HepG2 (cell line): ENCODE measurements around the gene CARD9. TPM values are rescaled to one million over a fixed set of nuclear protein-coding genes. Genes with fewer than 3 reads are reported as not detected.

Experiments
- ATAC-seq: fragments of 200-7000 bp; cut with Tn5 transposase; 3 replicates; pipeline ENCODE4 v1.9.1; 2020; ENCODE audit warnings: mild to moderate bottlenecking, moderate library complexity
- BruUV-seq: library from RNA; stranded (reverse); fragments of 400-500 nt; replicated peaks from 2 replicates; lab custom pipeline; 2021; lab: Mats Ljungman, UMichigan
- CTCF ChIA-PET: fragments of 300-600 bp; formaldehyde crosslinking; extraction: SDS; loops from one replicate; lab custom pipeline; 2021; ENCODE audit warnings: low total read pairs, inconsistent platforms, low intra/inter-chr PET ratio; lab: Yijun Ruan, JAX
- POLR2A ChIA-PET: fragments of 350-600 bp; sonication (Branson Sonifier 250); formaldehyde crosslinking; loops from one replicate; lab custom pipeline; 2020; ENCODE audit warnings: antibody characterized with exemption, inconsistent platforms; lab: Yijun Ruan, JAX
- DNase-seq: peaks from one replicate; pipeline ENCODE4 v3.0.0-alpha.2; 2015; ENCODE audit warnings: low spot score
- FAIRE-seq: peaks from 3 replicates; lab custom pipeline; 2011; peaks lifted over from hg19 to GRCh38; lab: Jason Lieb, UNC
- H2AFZ ChIP-seq: one replicate; pipeline ENCODE4 v1.6.1; 2011; ENCODE audit warnings: low read length, inconsistent platforms
- H3K27ac ChIP-seq: fragments of 300-600 bp; 3 replicates; pipeline ENCODE4 v1.8.0; 2011; ENCODE audit warnings: mixed run types, mild to moderate bottlenecking, mixed read lengths, low read length, inconsistent platforms; ENCODE audit not compliant: insufficient read depth; ENCODE audit errors: extremely low read length
- H3K27me3 ChIP-seq, 2 experiments: fragments of 200-600 bp in 1 of 2; 2 replicates in 1 of 2; 3 replicates in 1 of 2; pipeline versions ENCODE4 v1.6.0 to v1.8.0; 2011; ENCODE audit warnings: low read length in 2 of 2, mild to moderate bottlenecking in 2 of 2, moderate library complexity in 2 of 2, inconsistent platforms in 1 of 2; ENCODE audit not compliant: insufficient read depth in 2 of 2, control insufficient read depth in 1 of 2
- H3K36me3 ChIP-seq, 2 experiments: fragments of 200-600 bp in 1 of 2; replicated peaks in 1 of 2; 2 replicates in 1 of 2; 3 replicates in 1 of 2; pipeline versions ENCODE4 v1.5.1 to v1.8.0; 2011; ENCODE audit warnings: low read length in 2 of 2, inconsistent platforms in 1 of 2; ENCODE audit not compliant: insufficient read depth in 2 of 2, control insufficient read depth in 1 of 2
- H3K4me1 ChIP-seq: 2 replicates; pipeline ENCODE4 v1.5.1; 2012; ENCODE audit warnings: low read length, inconsistent platforms; ENCODE audit not compliant: insufficient read depth
- H3K4me2 ChIP-seq: 2 replicates; pipeline ENCODE4 v1.6.0; 2011; ENCODE audit warnings: low read depth, low read length, inconsistent platforms
- H3K4me3 ChIP-seq, 3 experiments: fragments of 200-600 bp in 1 of 3; sonication (generic), shearing (Covaris generic) in 1 of 3; replicated peaks in 1 of 3; 2 replicates each; pipeline ENCODE4 v1.5.1; 2011 to 2016; ENCODE audit warnings: low read length in 3 of 3, inconsistent platforms in 2 of 3, low read depth in 2 of 3, mild to moderate bottlenecking in 2 of 3, control low read depth in 1 of 3, mixed read lengths in 1 of 3; ENCODE audit not compliant: insufficient read depth in 1 of 3
- H3K79me2 ChIP-seq: one replicate; pipeline ENCODE4 v1.6.1; 2011; ENCODE audit warnings: low read length, inconsistent platforms; ENCODE audit not compliant: insufficient read depth
- H3K9ac ChIP-seq: 2 replicates; pipeline ENCODE4 v1.6.0; 2011; ENCODE audit warnings: mild to moderate bottlenecking, low read depth, low read length, inconsistent platforms; ENCODE audit not compliant: insufficient read depth
- H3K9me3 ChIP-seq: 2 replicates; pipeline ENCODE4 v1.5.1; 2012; ENCODE audit warnings: mild to moderate bottlenecking, low read length
- H4K20me1 ChIP-seq: 2 replicates; pipeline ENCODE4 v1.6.0; 2011; ENCODE audit warnings: inconsistent platforms, mild to moderate bottlenecking, low read length, moderate library complexity; ENCODE audit not compliant: insufficient read depth
- KDM3A ChIP-seq: IDR thresholded peaks from 2 replicates; pipeline ENCODE4 v1.6.1; 2018; ENCODE audit warnings: low read depth, missing compliant biosample characterization
- MTA1 ChIP-seq: sonication (generic); formaldehyde crosslinking; IDR thresholded peaks from 2 replicates; pipeline ENCODE4 v1.4.0; 2020; ENCODE audit warnings: missing genetic modification reagents, mild to moderate bottlenecking, borderline replicate concordance
- MXD1 ChIP-seq: sonication (generic); formaldehyde crosslinking; IDR thresholded peaks from 2 replicates; pipeline ENCODE4 v1.4.0; 2020; ENCODE audit warnings: mild to moderate bottlenecking, missing genetic modification reagents
- MXD3 ChIP-seq: IDR thresholded peaks from 2 replicates; pipeline ENCODE4 v1.6.1; 2016; ENCODE audit warnings: mild to moderate bottlenecking, missing biosample characterization, missing genetic modification reagents
- SNRNP70 ChIP-seq: fragments of 200-400 bp; formaldehyde crosslinking; IDR thresholded peaks from 2 replicates; pipeline ENCODE4 v1.6.1; 2017; ENCODE audit warnings: mild to moderate bottlenecking, low read depth, low read length, moderate library complexity
- STAT5B ChIP-seq: sonication (generic); formaldehyde crosslinking; IDR thresholded peaks from 2 replicates; pipeline ENCODE4 v1.4.0; 2020; ENCODE audit warnings: missing genetic modification reagents
- TEAD3 ChIP-seq: optimal IDR thresholded peaks from 2 replicates; pipeline ENCODE3; 2016; ENCODE audit warnings: borderline replicate concordance
- ZNF234 ChIP-seq: sonication (generic); formaldehyde crosslinking; conservative IDR thresholded peaks from 2 replicates; pipeline ENCODE4 v1.5.1; 2020; ENCODE audit warnings: mild to moderate bottlenecking, missing genetic modification reagents
- ZNF335 ChIP-seq: sonication (generic); formaldehyde crosslinking; IDR thresholded peaks from 2 replicates; pipeline ENCODE4 v1.4.0; 2020; ENCODE audit warnings: missing genetic modification reagents
- ZNF513 ChIP-seq: sonication (generic); formaldehyde crosslinking; conservative IDR thresholded peaks from 2 replicates; pipeline ENCODE4 v1.5.0; 2020; ENCODE audit warnings: missing genetic modification reagents
- ZNF782 ChIP-seq: sonication (generic); formaldehyde crosslinking; IDR thresholded peaks from 2 replicates; pipeline ENCODE4 v1.4.0; 2020; ENCODE audit warnings: missing genetic modification reagents, mild to moderate bottlenecking, borderline replicate concordance
- ZNF850 ChIP-seq: sonication (generic); formaldehyde crosslinking; conservative IDR thresholded peaks from 2 replicates; pipeline ENCODE4 v1.9.0; 2021; ENCODE audit warnings: mild to moderate bottlenecking, missing genetic modification reagents
- WGBS: methylation state at CpG from one replicate; pipeline ENCODE4 v1.1.6; 2017; ENCODE audit warnings: low lambda C conversion rate; 5-methylcytosine and 5-hydroxymethylcytosine counted together
- in situ Hi-C: cut with HindIII; loops from 2 replicates; pipeline ENCODE4 v1.10.0; 2017; ENCODE audit warnings: low pct_unique_long_range_greater_than_20kb; ENCODE audit not compliant: extremely low pct_ligation_motif_present
- intact Hi-C: fragments of 100-400 bp; cut with micrococcal nuclease; formaldehyde crosslinking; loops from one replicate; pipeline ENCODE4 v1.10.0; 2022; ENCODE audit not compliant: unreplicated experiment
- polyA plus RNA-seq, 8 experiments: library from polyadenylated mRNA; depleted of rRNA in 3 of 8; stranded (reverse) in 7 of 8; unstranded in 1 of 8; fragments of >200 nt; fragmentation: Illumina TruSeq in 4 of 8; extraction: Trizol in 4 of 8; gene quantifications; 2 replicates each; pipeline versions ENCODE4 v1.2.1 to v1.2.3, GENCODE V29; 2011 to 2016; ENCODE audit warnings: low read depth in 4 of 8, missing spikeins in 1 of 8, mixed read lengths in 1 of 8; ENCODE audit not compliant: insufficient read depth in 1 of 8
- total RNA-seq, 5 experiments: library from RNA; depleted of rRNA; stranded (reverse); fragments of >200 nt; fragmentation: Illumina TruSeq; extraction: Trizol; gene quantifications; 2 replicates each; pipeline ENCODE4 v1.2.3, GENCODE V29; 2016; ENCODE audit warnings: low read depth in 1 of 5

The CARD9 gene
- total and polyA plus RNA-seq, 2 of the 13 experiments (the other 11 are each of a cell fraction or from before 2014, with no cell fraction given): 3.3 to 7.4 TPM

GRCh38 chr9:136318776-136319241, 54.7 kb downstream of the CARD9 start:
- intact Hi-C loops: no loop called here
- TF ChIP-seq TEAD3 (CRISPR knock-in tag): no peak
- no peak for TF ChIP-seq ZNF850 (CRISPR knock-in tag)
- TF ChIP-seq, all 625 proteins: peak for 0
- Histone ChIP-seq H4K20me1 (no peaks in the 10 kb centered on the region), H3K36me3 (no peaks in the 10 kb centered on the region), H3K27me3 (peaks cover 9 to 25% of the 10 kb centered on the region in 2 experiments), H3K79me2 (no peaks in the 10 kb centered on the region), H3K4me3 (no peak overlapping the region), H3K27ac (no peak overlapping the region), H3K4me1 (peaks cover 13% of the 10 kb centered on the region), H3K9ac (no peak overlapping the region), H2AFZ (no peak overlapping the region), H3K4me2 (no peak overlapping the region), H3K9me3 (peaks cover 16% of the 10 kb centered on the region)
- in situ Hi-C loops: no loop called here
- DNase-seq (no peak), ATAC-seq (no peak), FAIRE-seq (no peak)
- WGBS: 42% methylated on average over 3 of the region's 16 CpGs
- POLR2A ChIA-PET: no interaction called here
- CTCF ChIA-PET: no interaction called here
- BruUV-seq: no TSS peak

- in situ Hi-C loops: no loop called here
- H3K36me3 ChIP-seq: no peaks in the 10 kb centered on the region
- no peak overlapping the region for H3K27ac ChIP-seq
- H2AFZ ChIP-seq: no peak overlapping the region
- BruUV-seq: no TSS peak
- POLR2A ChIA-PET: no interaction called here
- H3K4me2 ChIP-seq: no peak overlapping the region
- no peak overlapping the region for H3K9ac ChIP-seq
- no peak for TF ChIP-seq MTA1 (CRISPR knock-in tag)
- no peak for TF ChIP-seq SNRNP70
- no peak for TF ChIP-seq ZNF335 (CRISPR knock-in tag)
- TF ChIP-seq KDM3A: no peak
- TF ChIP-seq ZNF234 (CRISPR knock-in tag): no peak
- TF ChIP-seq MXD1 (CRISPR knock-in tag): no peak
- no peak for TF ChIP-seq ZNF513 (CRISPR knock-in tag)
- no peak for TF ChIP-seq STAT5B (CRISPR knock-in tag)
- no peak for TF ChIP-seq ZNF782 (CRISPR knock-in tag)
- TF ChIP-seq MXD3 (CRISPR knock-in tag): no peak
- DNase-seq (no peak), ATAC-seq (no peak), FAIRE-seq (no peak)
- peaks cover 16% of the 10 kb centered on the region for H3K4me1 ChIP-seq
- H3K27me3 ChIP-seq: peaks cover 9 to 19% of the 10 kb centered on the region in 2 experiments; a peak in 4 of 5 replicates
- H4K20me1 ChIP-seq: no peaks in the 10 kb centered on the region
- WGBS: 31% methylated on average over 9 of the region's 21 CpGs
- peaks cover 16% of the 10 kb centered on the region for H3K9me3 ChIP-seq
- CTCF ChIA-PET: no interaction called here
- no peaks in the 10 kb centered on the region for H3K79me2 ChIP-seq
- intact Hi-C loops: no loop called here
- H3K4me3 ChIP-seq: no peak overlapping the region
Observed at GRCh38 chr9:136318111-136318775, 55.2 kb downstream of the CARD9 start.
